ENCODE data around the gene SUOX.
A peak's percentile ranks its signal among the peaks of the same experiment; 100 is the strongest.
"Not testable (repeated sequence)": the region's sequence is repeated elsewhere in the genome, so short reads cannot be mapped to it uniquely, and the experiment has no call there.

Gene SUOX

GRCh38 chr12:55984861-55985260 lies 12.2 kb upstream of the SUOX start:
- no peak for DNase-seq

GRCh38 chr12:55985341-55985740 lies 11.7 kb upstream of the SUOX start:
- no peak for DNase-seq

GRCh38 chr12:55985976-55986375 lies 11.1 kb upstream of the SUOX start:
- not testable (repeated sequence) for DNase-seq

- DNase-seq, result no peak
Measured at GRCh38 chr12:55991110-55991509, 6.0 kb upstream of the SUOX start.

- no peak for DNase-seq
Measured at GRCh38 chr12:55993230-55993853, 3.7 kb upstream of the SUOX start.

GRCh38 chr12:55995366-55995765 lies 1.7 kb upstream of the SUOX start:
- no peak for DNase-seq

GRCh38 chr12:55996201-55996714 lies 818 bp upstream of the SUOX start:
- peak; percentile 70 for DNase-seq

- DNase-seq, result no peak
Measured at GRCh38 chr12:55997535-55997859, 421 bp downstream of the SUOX start.

GRCh38 chr12:55999522-55999921 lies 2.4 kb downstream of the SUOX start:
- not testable (repeated sequence) for DNase-seq

- DNase-seq, result not testable (repeated sequence)
Measured at GRCh38 chr12:55999999-56000540, 3.0 kb downstream of the SUOX start.

- DNase-seq, result no peak
Measured at GRCh38 chr12:56001487-56002100, 4.5 kb downstream of the SUOX start.

GRCh38 chr12:56003376-56003775 lies 6.3 kb downstream of the SUOX start:
- not testable (repeated sequence) for DNase-seq

- DNase-seq, result no peak
Measured at GRCh38 chr12:56004211-56004610, 7.1 kb downstream of the SUOX start.

GRCh38 chr12:56007564-56008559 lies 10.8 kb downstream of the SUOX start:
- DNase-seq, result peak; percentile 43

- DNase-seq, result no peak
Measured at GRCh38 chr12:56010111-56010570, 13.1 kb downstream of the SUOX start.

GRCh38 chr12:56011509-56012090 lies 14.5 kb downstream of the SUOX start:
- DNase-seq, result no peak

- no peak for DNase-seq
Measured at GRCh38 chr12:56013482-56013881, 16.4 kb downstream of the SUOX start.

- DNase-seq, result no peak
Measured at GRCh38 chr12:56014205-56014604, 17.1 kb downstream of the SUOX start.

- DNase-seq, result no peak
Measured at GRCh38 chr12:56017181-56017580, 20.1 kb downstream of the SUOX start.

GRCh38 chr12:56018356-56018755 lies 21.3 kb downstream of the SUOX start:
- no peak for DNase-seq

GRCh38 chr12:56020423-56021184 lies 23.5 kb downstream of the SUOX start, which contains the start of gene IKZF4:
Gene IKZF4, plus strand, starts transcription at chr12:56021043. Its CDS starts 451 bp downstream, at chr12:56021494.
- peak; percentile 18 for DNase-seq

Measured in midbrain (tissue), 1 donor.